Measurements from ENCODE around the gene CTPS2. TPM values are rescaled to one million over a fixed set of nuclear protein-coding genes. Genes with fewer than 3 reads are reported as not detected.
A peak's percentile ranks its signal among the peaks of the same experiment; 100 is the strongest.

CTPS2 gene
- total and polyA plus RNA-seq, 2 donors from 2014 or later: 5.9 to 13.7 TPM

DNA sequence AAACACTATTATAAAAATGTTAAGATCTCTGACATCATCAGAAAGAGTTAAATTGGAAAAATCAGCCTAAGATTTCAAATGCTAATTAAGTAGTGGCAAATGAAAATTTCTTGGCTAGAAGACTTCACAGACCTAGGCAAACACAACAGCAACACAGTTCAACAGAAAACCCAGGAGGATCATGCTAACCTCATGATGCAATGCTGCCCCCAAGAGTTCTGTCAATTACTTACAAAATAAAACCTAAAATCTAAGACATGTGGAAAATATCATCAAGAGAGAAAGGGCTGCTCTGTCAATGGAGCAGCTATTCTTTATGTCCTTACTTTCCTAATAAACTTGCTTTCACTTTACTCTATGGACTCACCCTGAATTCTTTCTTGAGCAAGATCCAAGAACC is 41.5 kb downstream of the CTPS2 start:
- Histone ChIP-seq H3K36me3 (ENCODE audit: control insufficient read depth in 2 of 3, insufficient read depth in 3 of 3, low read length in 3 of 3) (no peaks in the 10 kb centered on the region), H3K9me3 (ENCODE audit: control insufficient read depth in 2 of 3, insufficient read depth in 1 of 3, low read length in 3 of 3) (no peaks in the 10 kb centered on the region), H3K27ac (ENCODE audit: low read depth in 2 of 2, low read length in 2 of 2) (no peak overlapping the region), H3K4me1 (ENCODE audit: control insufficient read depth in 2 of 3, insufficient read depth in 2 of 3, low read depth in 1 of 3, low read length in 3 of 3) (no peaks in the 10 kb centered on the region), H3K4me3 (ENCODE audit: low read length in 3 of 3) (no peak overlapping the region), H3K9ac (ENCODE audit: low read length in 3 of 3) (no peak overlapping the region), H3K27me3 (ENCODE audit: control insufficient read depth, insufficient read depth, low read length) (peaks cover 4% of the 10 kb centered on the region)
- peak; percentile 80 for FAIRE-seq
- DNase-seq: peak in 3 of 5 donors; percentile 18 to 67 (median 53)
- TF ChIP-seq, protein P1, sequence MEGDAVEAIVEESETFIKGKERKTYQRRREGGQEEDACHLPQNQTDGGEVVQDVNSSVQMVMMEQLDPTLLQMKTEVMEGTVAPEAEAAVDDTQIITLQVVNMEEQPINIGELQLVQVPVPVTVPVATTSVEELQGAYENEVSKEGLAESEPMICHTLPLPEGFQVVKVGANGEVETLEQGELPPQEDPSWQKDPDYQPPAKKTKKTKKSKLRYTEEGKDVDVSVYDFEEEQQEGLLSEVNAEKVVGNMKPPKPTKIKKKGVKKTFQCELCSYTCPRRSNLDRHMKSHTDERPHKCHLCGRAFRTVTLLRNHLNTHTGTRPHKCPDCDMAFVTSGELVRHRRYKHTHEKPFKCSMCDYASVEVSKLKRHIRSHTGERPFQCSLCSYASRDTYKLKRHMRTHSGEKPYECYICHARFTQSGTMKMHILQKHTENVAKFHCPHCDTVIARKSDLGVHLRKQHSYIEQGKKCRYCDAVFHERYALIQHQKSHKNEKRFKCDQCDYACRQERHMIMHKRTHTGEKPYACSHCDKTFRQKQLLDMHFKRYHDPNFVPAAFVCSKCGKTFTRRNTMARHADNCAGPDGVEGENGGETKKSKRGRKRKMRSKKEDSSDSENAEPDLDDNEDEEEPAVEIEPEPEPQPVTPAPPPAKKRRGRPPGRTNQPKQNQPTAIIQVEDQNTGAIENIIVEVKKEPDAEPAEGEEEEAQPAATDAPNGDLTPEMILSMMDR (IDR thresholded peaks at IDR 0.05; ENCODE audit: borderline replicate concordance, extremely low read depth, insufficient read depth): no peak
- intact Hi-C loops (cut with DNase I): no loop called here

DNA sequence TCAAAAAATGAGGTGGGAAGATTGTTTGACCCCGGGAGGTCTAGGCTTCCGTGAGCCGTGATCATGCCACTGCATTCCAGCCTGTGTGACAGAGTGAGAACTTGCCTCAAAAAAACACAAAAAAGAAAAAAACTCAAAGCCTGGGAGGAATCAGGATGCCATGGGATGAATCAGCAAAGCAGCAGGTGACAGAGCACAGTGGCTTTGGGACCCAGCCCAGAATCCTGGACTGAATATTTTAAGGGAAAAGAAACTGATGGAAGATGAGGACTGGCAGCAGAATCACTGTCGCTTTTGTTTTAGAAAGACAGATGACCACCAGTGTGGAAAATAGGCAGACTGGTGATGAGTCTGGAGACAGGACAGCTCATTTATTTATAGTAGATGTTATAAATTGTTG is 45.9 kb downstream of the CTPS2 start:
- H3K9ac ChIP-seq (ENCODE audit: low read length in 3 of 3): no peak overlapping the region
- no peaks in the 10 kb centered on the region for H3K9me3 ChIP-seq (ENCODE audit: control insufficient read depth in 2 of 3, insufficient read depth in 1 of 3, low read length in 3 of 3)
- no peaks in the 10 kb centered on the region for H3K4me1 ChIP-seq (ENCODE audit: control insufficient read depth in 2 of 3, insufficient read depth in 2 of 3, low read depth in 1 of 3, low read length in 3 of 3)
- no peaks in the 10 kb centered on the region for H3K36me3 ChIP-seq (ENCODE audit: control insufficient read depth in 2 of 3, insufficient read depth in 3 of 3, low read length in 3 of 3)
- no peak overlapping the region for H3K4me3 ChIP-seq (ENCODE audit: low read length in 3 of 3)
- no peak for FAIRE-seq
- no peak for DNase-seq
- H3K27ac ChIP-seq (ENCODE audit: low read depth in 2 of 2, low read length in 2 of 2): no peak overlapping the region
- no peaks in the 10 kb centered on the region for H3K27me3 ChIP-seq (ENCODE audit: control insufficient read depth, insufficient read depth, low read length)
- TF ChIP-seq, protein P1 (IDR thresholded peaks at IDR 0.05; ENCODE audit: borderline replicate concordance, extremely low read depth, insufficient read depth): no peak
- intact Hi-C loops (cut with DNase I): no loop called here

DNA sequence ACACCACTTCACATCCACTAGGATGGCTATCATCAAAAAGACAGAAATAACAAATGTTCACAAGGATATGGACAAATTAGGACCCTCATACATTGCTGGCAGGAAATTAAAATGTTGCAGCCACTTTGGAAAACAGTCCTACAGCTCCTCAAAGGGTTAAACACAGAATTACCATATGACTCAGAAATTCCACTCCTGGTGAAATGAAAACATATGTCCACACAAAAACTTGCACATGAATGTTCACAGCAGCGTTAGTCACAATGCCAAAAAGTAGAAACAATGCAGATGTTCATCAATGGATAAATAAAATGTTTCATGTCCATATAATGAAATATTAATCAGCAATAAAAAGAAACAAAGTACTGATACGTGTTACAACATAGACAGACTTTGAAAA is 47.4 kb downstream of the CTPS2 start:
- Histone ChIP-seq H3K36me3 (ENCODE audit: control insufficient read depth in 2 of 3, insufficient read depth in 3 of 3, low read length in 3 of 3) (no peaks in the 10 kb centered on the region), H3K4me1 (ENCODE audit: control insufficient read depth in 2 of 3, insufficient read depth in 2 of 3, low read depth in 1 of 3, low read length in 3 of 3) (no peaks in the 10 kb centered on the region), H3K9me3 (ENCODE audit: control insufficient read depth in 2 of 3, insufficient read depth in 1 of 3, low read length in 3 of 3) (no peaks in the 10 kb centered on the region), H3K9ac (ENCODE audit: low read length in 3 of 3) (no peak overlapping the region), H3K27me3 (ENCODE audit: control insufficient read depth, insufficient read depth, low read length) (no peaks in the 10 kb centered on the region), H3K27ac (ENCODE audit: low read depth in 2 of 2, low read length in 2 of 2) (no peak overlapping the region), H3K4me3 (ENCODE audit: low read length in 3 of 3) (no peak overlapping the region)
- TF ChIP-seq, protein P1 (IDR thresholded peaks at IDR 0.05; ENCODE audit: borderline replicate concordance, extremely low read depth, insufficient read depth): no peak
- FAIRE-seq (no peak), DNase-seq (no peak)
- intact Hi-C loops (cut with DNase I): no loop called here

DNA sequence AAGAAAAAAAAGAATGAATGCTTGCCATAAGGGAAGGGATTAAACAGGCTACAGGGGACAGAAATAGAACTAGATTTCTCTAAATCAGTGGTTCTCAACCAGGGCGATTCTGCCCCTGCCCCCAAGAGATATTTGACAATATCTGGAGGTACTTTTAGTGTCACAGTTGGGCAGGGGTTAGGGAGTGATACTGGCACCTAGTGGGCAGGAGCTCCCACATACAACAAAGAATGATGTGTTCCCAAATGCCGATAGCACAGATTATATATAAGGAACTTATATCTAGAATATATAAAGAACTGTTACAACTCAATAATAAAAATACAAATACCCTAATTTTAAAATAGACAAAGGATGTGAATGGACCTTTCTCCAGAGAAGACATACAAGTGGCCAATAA is 47.8 kb downstream of the CTPS2 start:
- FAIRE-seq (no peak), DNase-seq (no peak)
- no peaks in the 10 kb centered on the region for H3K4me1 ChIP-seq (ENCODE audit: control insufficient read depth in 2 of 3, insufficient read depth in 2 of 3, low read depth in 1 of 3, low read length in 3 of 3)
- TF ChIP-seq, protein P1 (IDR thresholded peaks at IDR 0.05; ENCODE audit: borderline replicate concordance, extremely low read depth, insufficient read depth): no peak
- no peaks in the 10 kb centered on the region for H3K36me3 ChIP-seq (ENCODE audit: control insufficient read depth in 2 of 3, insufficient read depth in 3 of 3, low read length in 3 of 3)
- H3K9me3 ChIP-seq (ENCODE audit: control insufficient read depth in 2 of 3, insufficient read depth in 1 of 3, low read length in 3 of 3): no peaks in the 10 kb centered on the region
- H3K27me3 ChIP-seq (ENCODE audit: control insufficient read depth, insufficient read depth, low read length): no peaks in the 10 kb centered on the region
- H3K4me3 ChIP-seq (ENCODE audit: low read length in 3 of 3): no peak overlapping the region
- H3K9ac ChIP-seq (ENCODE audit: low read length in 3 of 3): no peak overlapping the region
- H3K27ac ChIP-seq (ENCODE audit: low read depth in 2 of 2, low read length in 2 of 2): no peak overlapping the region
- intact Hi-C loops (cut with DNase I): no loop called here

All from kidney (tissue), 14 donors.